Prostate gland (tissue), 2 donors: ENCODE results near the gene TYW1B. TPM values are rescaled to one million over a fixed set of nuclear protein-coding genes. Genes with fewer than 3 reads are reported as not detected.
"Not testable (repeated sequence)": the region's sequence is repeated elsewhere in the genome, so short reads cannot be mapped to it uniquely, and the experiment has no call there.

Source experiments
- DNase-seq: peaks from one replicate; pipeline ENCODE4 v3.0.0-alpha.2; 2019; ENCODE audit warnings: low spot score
- H3K27ac ChIP-seq, 2 donors: fragments of 200-600 bp; sonication (generic); 2 replicates each; pipeline ENCODE4 v1.5.1; 2017 to 2019
- H3K27me3 ChIP-seq: fragments of 200-600 bp; sonication (generic); replicated peaks from 2 replicates; pipeline ENCODE4 v1.5.1; 2019; ENCODE audit not compliant: insufficient read depth
- H3K36me3 ChIP-seq, 2 donors: fragments of 200-600 bp; sonication (generic); 1 replicate in 1 of 2; 2 replicates in 1 of 2; pipeline versions ENCODE4 v1.5.1 to v1.8.1; 2017 to 2019
- H3K4me1 ChIP-seq: fragments of 200-600 bp; sonication (generic); replicated peaks from 2 replicates; pipeline ENCODE4 v1.5.1; 2019
- H3K4me3 ChIP-seq, 2 donors: fragments of 200-600 bp; sonication (generic); 2 replicates each; pipeline ENCODE4 v1.5.1; 2017 to 2019
- H3K9me3 ChIP-seq: fragments of 200-600 bp; sonication (generic); 2 replicates; pipeline ENCODE4 v1.5.1; 2017
- CTCF ChIP-seq, 4 experiments: fragments of 200-600 bp in 2 of 4; fragments of 450-650 bp in 2 of 4; sonication (generic) in 2 of 4; IDR thresholded peaks; 1 replicate in 3 of 4; 2 replicates in 1 of 4; pipeline ENCODE4 v1.5.1; 2016 to 2019; ENCODE audit warnings: antibody characterized with exemption in 4 of 4, mild to moderate bottlenecking in 2 of 4, moderate library complexity in 2 of 4
- POLR2A ChIP-seq: fragments of 450-650 bp; IDR thresholded peaks from one replicate; pipeline ENCODE4 v1.6.1; 2016; ENCODE audit warnings: antibody characterized with exemption, mild to moderate bottlenecking
- POLR2AphosphoS5 ChIP-seq: sonication (generic); formaldehyde crosslinking; IDR thresholded peaks from one replicate; pipeline ENCODE4 v1.6.1; 2017; ENCODE audit warnings: antibody characterized with exemption
- WGBS: methylation state at CpG from one replicate; pipeline ENCODE4 v1.1.5; 2018; 5-methylcytosine and 5-hydroxymethylcytosine counted together
- intact Hi-C: fragments of 100-400 bp; cut with DNase I; formaldehyde crosslinking; loops from one replicate; pipeline ENCODE4 v1.14.2; 2022
- total RNA-seq, 2 donors: library from RNA; depleted of rRNA; stranded (reverse); fragments of >200 nt; gene quantifications; one replicate each; pipeline ENCODE4 v1.1.0, GENCODE V29; 2016

The TYW1B gene
- total RNA-seq, 2 donors from 2014 or later, result 4.3 to 8.4 TPM

DNA sequence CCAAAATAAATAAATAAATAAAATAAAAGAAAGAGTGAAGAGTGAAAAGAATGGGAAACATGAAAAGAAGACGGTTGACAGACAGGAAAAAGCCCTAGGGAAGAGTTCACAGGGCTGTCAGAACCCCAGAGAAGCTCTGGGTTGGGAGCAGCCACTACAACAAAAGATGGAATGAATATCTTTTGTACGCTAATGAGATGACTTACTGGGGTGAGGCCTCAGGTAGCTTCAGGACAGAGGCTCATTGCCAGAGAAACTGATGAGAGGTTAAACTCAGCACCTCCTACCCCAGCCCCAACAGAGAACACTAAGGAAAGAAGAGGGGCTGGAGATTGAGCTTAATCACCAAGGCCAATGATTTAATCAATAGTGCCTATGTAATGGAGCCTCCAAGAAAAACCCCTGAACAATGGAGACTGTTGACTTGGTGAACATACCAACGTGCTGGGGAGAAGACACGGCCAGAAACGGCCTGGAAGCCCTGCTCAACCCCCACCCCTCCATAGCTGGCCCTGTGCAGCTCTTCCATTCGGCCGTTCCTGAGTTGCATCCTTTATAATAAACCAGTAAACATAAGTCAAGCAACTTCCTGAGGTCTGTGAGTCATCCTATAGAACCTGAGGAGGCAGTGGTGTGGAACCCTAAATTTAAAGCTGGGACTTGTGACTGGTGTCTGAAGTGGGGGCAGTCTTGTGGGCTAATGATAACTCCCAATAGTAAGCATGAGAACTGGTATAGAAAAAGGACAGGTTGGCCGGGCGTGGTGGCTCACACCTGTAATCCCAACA, 11.4 kb downstream of the TYW1B start:
- H3K4me1 ChIP-seq, intact Hi-C loops, H3K9me3 ChIP-seq, DNase-seq, H3K36me3 ChIP-seq, H3K27ac ChIP-seq, H3K27me3 ChIP-seq, H3K4me3 ChIP-seq: not testable (repeated sequence)
- WGBS, result 86% methylated on average over 9 of the region's 9 CpGs

DNA sequence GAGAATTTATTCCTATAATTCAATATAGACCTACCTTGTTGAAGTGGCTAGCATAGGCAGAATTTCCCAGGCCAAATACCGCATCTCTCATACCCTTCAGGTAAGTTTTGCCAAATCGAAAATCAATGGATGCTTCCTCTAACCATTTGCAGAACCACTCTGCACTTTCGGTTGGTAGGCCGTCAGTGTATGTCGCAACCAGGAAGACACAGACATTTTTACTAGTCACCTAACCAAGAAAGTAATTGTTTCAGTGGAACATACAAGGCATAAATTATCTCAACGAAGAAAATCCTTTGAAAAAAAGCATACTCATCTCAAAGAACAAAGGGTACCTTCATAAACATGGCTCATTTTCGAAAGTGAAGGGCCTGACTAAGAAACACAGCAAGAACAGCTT, 17.6 kb downstream of the TYW1B start:
- WGBS, result 81% methylated on average over 7 of the region's 7 CpGs
- intact Hi-C loops, result not testable (repeated sequence)

GRCh38 chr7:72808511-72808910, 19.5 kb downstream of the TYW1B start:
- DNase-seq, intact Hi-C loops: not testable (repeated sequence)
- whole genome bisulfite sequencing, result 97% methylated on average over 13 of the region's 13 CpGs

More for the DNA sequence above, 17.6 kb downstream of the TYW1B start:
- not testable (repeated sequence) for H3K4me1 ChIP-seq, H3K36me3 ChIP-seq, H3K9me3 ChIP-seq, H3K4me3 ChIP-seq, DNase-seq, H3K27me3 ChIP-seq, H3K27ac ChIP-seq

GRCh38 chr7:72806851-72807250, 21.1 kb downstream of the TYW1B start:
- intact Hi-C loops, result not testable (repeated sequence)

More at GRCh38 chr7:72808511-72808910, 19.5 kb downstream of the TYW1B start:
- H3K27ac ChIP-seq, H3K4me3 ChIP-seq, H3K4me1 ChIP-seq, H3K27me3 ChIP-seq, H3K36me3 ChIP-seq, H3K9me3 ChIP-seq: not testable (repeated sequence)

DNA sequence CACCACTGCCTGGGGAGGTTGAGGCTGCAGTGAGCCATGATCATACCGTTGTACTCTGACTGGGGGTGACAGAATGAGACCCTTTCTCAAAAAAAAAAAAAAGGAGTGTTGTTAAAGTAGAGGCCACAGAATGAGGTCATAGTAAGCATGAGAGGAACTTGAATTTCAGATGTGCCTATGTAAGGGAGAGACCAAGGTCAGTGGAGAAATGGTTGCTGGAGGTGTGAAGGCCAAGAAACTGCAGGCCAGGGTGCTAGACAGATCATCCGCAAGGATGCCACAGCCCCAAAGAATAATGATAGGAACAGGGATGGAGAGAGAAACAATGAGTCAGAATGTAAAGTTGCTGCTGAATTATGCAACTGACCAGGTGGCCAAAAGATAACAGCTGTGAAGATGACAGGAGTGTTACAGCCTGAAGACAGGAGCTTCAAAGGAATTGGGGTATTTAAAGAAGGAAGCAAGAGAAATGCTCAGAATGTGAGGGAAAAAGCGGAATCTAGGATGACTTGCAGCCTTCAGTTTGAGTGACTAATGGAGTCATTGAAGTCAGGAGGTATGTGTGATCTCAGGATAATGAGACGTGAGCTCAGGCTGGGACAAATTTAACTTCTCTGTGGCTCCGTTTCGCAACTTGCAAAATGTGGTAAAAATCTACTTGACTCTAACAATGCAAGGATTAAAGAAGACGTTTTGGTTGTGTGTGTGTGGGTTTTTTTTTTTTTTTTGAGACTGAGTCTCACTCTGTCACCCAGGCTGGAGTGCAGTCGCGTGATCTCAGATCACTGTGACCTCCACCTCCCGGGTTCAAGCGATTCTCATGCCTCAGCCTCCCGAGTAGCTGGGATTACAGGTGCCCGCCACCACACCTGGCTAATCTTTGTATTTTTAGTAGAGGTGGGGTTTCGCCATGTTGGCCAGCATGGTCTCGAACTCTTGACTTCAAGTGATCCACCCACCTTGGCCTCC, 22.2 kb downstream of the TYW1B start:
- DNase-seq, result no peak
- Histone ChIP-seq H3K9me3 (no peaks in the 10 kb centered on the region), H3K36me3 (peaks cover 0 to 8% of the 10 kb centered on the region in 2 donors), H3K4me1 (no peaks in the 10 kb centered on the region), H3K27ac (no peak overlapping the region), H3K27me3 (no peaks in the 10 kb centered on the region), H3K4me3 (no peak overlapping the region)
- WGBS, result 88% methylated on average over 15 of the region's 15 CpGs
- intact Hi-C loops, result no loop called here
- no peak for TF ChIP-seq POLR2A
- no peak for TF ChIP-seq CTCF (IDR thresholded peaks at IDR 0.05)
- no peak for TF ChIP-seq POLR2AphosphoS5

More at GRCh38 chr7:72806851-72807250, 21.1 kb downstream of the TYW1B start:
- WGBS, result 76% methylated on average over 6 of the region's 6 CpGs
- H3K9me3 ChIP-seq, H3K27me3 ChIP-seq, H3K4me1 ChIP-seq, H3K4me3 ChIP-seq, DNase-seq, H3K36me3 ChIP-seq, H3K27ac ChIP-seq: not testable (repeated sequence)

DNA sequence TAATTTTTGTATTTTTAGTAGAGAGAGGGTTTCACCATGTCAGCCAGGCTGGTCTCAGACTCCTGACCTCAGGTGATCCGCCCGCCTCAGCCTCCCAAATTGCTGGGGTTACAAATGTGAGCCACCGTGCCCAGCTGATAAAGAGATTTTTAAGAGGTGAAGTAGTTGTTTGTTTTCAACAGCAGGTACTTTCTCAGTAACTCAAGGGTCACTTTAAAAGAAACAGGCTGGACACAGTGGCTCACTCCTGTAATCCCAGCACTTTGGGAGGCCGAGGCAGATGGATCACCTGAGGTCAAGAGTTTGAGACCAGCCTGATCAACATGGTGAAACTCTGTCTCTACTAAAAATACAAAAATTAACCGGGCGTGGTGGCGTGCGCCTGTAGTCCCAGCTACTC, 24.2 kb downstream of the TYW1B start:
- intact Hi-C loops, H3K36me3 ChIP-seq: not testable (repeated sequence)
- WGBS, result 94% methylated on average over 8 of the region's 8 CpGs

DNA sequence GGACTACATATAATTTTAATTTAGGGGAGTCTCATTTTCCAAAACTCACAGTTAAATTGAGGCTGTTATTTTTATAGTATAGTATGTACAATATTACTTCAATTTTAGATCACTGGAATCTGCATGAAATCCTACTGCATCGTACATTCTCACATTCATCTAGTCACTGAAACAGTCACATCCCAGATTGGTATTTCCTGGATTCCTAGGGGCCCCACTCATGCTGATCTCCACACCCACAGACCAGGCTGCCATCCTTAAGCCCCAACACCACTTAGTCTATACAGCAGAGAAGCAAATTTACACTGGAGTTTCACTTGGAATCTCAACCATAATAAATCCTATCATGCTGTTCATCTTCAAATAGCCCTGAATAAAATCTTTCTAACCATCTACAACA, 26.4 kb downstream of the TYW1B start:
- H3K4me3 ChIP-seq, H3K27ac ChIP-seq, H3K4me1 ChIP-seq, H3K9me3 ChIP-seq, DNase-seq, intact Hi-C loops, H3K36me3 ChIP-seq, H3K27me3 ChIP-seq: not testable (repeated sequence)
- 0% methylated on average over 1 of the region's 1 CpG for WGBS

More for the DNA sequence above, 24.2 kb downstream of the TYW1B start:
- not testable (repeated sequence) for H3K27ac ChIP-seq, H3K27me3 ChIP-seq, H3K4me3 ChIP-seq, H3K9me3 ChIP-seq, DNase-seq, H3K4me1 ChIP-seq

DNA sequence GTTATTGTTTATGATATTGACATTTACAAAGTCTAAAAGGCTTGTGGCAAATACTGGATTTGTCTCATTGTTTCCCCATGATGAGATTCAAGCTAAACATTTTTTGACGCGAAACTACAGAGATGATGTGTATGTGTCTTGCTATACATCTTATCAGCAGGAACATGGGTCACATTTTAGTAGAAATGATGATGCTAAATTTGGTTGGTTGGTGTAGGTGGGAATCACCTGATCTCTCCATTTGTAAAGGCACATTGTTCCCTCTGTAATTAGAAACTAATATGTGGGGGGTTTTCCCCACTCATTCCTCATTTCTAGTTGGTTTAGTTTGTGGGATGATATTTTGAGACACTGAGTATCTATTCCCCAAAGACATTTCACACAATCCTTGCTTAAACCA, 32.6 kb downstream of the TYW1B start:
- H3K27ac ChIP-seq, DNase-seq, H3K4me1 ChIP-seq, H3K9me3 ChIP-seq, H3K4me3 ChIP-seq, H3K27me3 ChIP-seq, intact Hi-C loops, H3K36me3 ChIP-seq: not testable (repeated sequence)
- WGBS, result 100% methylated on average over 2 of the region's 2 CpGs
